NCI-H1048 (cell line): Measurements from ENCODE around the gene PTGER2.

Experiments
- DNase-seq: peaks from one replicate; lab custom pipeline; 2025; lab: John Stamatoyannopoulos, UW

The PTGER2 gene

DNA sequence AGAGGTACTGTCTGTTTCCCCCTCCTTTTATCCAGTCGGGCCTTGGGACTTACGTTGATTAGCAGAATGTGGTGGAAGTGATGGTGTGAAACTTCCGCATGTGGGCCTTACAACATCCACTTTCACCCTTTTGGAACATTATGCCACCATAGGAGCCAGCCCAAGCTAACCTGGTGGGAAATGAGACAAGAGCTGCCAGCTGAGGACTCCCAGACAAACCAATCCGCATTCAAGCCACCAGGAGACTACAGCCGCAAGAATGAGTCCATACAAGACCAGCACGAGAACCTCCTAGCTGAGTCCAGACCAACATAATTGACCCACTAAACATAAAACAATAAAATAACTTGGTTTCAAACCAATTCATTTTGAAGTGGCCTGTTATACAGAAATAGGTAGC is 9.1 kb upstream of the PTGER2 start:
- DNase-seq: no peak

DNA sequence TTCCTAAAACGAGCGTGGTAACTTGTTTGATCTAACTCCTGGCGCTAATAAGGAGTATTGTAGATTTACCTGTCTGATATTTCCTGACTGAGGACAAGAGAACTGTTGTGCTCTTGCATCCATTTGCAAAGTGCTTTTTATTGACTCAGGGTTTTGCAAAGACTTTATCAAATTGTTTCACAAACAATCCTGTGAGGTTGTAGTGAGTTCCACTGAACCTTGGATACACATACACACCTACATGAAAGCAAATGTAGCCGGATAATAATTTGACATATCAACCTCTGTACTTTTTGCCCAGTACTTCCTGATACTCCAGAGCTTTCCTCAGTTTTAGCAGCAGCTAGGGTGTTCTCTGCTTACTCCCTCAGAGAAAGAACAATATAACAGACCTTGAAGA is 6.7 kb upstream of the PTGER2 start:
- no peak for DNase-seq

DNA sequence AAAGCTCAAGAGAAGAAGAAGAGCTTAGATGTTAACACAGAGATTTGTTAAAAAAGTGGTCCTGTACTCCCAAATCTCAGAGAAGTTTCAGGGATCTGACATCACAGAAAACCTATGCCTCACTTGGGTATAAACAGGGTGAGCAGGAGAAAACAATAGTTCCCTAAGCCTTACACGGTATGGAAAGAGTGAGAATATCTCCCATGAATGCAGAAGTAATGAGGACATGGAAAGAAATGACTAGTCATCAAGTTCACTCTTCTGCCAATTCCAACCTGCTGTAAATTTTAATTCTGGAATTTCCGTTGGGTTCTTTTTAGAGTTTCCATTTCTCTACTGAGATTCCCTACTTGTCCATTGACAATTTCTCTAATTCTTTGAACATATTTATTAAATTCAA is 6.2 kb upstream of the PTGER2 start:
- no peak for DNase-seq

DNA sequence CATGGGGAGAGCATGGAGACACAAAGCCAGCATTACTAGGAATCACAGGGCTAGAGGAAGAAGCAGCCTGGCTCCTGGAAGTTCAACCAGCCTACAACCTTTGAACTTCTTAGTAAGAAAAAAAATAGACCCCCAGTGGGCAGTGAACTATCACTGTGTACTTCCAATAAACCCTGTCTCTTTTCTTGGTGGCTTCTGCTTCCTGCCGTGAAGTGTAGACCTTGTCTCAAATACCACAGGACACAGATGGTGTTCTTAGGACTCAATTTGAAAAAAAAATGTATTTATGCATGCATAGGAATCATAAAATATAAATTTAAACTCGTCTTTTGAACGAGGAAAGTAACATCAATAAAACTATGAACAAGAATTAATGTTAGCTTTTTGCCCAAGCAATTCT is 3.6 kb upstream of the PTGER2 start:
- DNase-seq: no peak

DNA sequence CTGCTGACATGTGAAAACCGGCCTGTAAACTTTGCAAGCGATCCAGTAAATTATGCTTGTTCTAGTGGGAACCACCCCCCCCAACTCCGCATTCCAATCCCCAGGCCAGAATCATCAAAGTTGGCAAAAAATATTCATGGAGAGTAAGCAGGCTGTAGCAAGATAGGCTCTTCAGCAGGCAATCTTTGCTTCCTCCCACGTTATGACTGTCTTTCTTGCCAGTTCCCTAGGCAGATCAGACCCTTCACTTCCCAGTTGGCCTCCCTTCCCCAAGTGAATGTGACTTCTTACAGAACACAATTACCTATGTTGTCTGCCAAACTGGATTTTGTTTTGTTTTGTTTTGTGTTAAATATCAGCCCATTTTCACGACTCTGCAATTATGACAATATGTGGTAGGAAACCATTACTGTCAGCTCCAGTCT is 1.2 kb upstream of the PTGER2 start:
- DNase-seq: no peak

DNA sequence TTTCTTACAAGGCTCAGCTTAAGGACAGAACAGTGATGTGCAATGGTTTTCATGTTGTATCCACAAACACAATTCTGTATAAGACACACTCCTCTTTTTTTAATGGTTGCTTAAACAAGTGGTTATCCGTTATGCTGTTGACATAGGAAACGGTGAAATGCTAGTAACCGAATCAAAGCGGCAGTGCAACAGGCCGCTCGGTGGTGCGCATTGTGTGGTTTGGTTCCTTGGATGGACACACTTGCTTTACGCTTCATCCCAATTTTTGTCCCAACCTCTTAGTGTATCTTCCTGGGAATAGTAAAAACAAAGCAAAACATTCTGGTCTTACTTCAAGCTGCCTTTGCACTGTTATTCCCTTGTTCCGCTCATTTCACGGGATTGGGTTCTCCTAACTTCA is 650 bp upstream of the PTGER2 start:
- no peak for DNase-seq

DNA sequence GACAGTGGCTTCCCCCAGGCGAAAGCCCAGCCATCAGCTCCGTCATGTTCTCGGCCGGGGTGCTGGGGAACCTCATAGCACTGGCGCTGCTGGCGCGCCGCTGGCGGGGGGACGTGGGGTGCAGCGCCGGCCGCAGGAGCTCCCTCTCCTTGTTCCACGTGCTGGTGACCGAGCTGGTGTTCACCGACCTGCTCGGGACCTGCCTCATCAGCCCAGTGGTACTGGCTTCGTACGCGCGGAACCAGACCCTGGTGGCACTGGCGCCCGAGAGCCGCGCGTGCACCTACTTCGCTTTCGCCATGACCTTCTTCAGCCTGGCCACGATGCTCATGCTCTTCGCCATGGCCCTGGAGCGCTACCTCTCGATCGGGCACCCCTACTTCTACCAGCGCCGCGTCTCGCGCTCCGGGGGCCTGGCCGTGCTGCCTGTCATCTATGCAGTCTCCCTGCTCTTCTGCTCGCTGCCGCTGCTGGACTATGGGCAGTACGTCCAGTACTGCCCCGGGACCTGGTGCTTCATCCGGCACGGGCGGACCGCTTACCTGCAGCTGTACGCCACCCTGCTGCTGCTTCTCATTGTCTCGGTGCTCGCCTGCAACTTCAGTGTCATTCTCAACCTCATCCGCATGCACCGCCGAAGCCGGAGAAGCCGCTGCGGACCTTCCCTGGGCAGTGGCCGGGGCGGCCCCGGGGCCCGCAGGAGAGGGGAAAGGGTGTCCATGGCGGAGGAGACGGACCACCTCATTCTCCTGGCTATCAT is 663 bp downstream of the PTGER2 start:
- no peak for DNase-seq

DNA sequence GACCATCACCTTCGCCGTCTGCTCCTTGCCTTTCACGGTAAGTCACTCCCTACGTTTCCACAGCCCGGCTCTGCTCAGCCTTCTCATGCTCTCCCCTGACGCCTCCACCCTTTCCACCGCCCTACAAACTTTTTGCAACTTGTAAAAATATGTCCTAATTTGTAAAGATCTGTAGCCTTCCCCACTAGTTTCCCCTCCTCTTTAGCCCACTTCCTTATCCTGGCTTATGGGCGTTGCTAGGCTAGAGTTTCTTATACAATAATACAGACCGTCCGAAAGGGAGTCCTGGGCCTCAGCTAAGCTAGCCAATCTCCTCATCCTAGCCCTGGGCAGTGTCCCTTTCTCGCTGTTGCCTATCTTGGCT is 1.2 kb downstream of the PTGER2 start:
- DNase-seq: no peak

DNA sequence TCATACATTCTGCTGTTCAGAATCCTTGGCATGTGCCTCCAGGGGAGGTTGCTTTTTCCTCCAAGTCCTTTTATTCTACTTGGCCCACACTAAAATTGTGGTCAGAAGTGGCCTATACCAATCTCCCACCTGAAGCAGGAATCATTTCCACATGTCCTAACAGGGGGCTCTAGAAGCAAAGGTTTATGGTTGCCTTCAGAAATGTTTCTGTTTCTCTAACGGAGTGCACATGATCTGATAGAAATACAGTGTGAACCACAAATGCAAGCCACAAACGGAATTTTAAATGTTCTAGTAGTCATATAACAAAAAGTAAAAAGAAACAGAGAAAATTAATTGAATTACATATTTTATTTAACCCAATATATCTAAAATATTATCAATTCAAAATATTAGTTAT is 4.0 kb downstream of the PTGER2 start:
- no peak for DNase-seq

DNA sequence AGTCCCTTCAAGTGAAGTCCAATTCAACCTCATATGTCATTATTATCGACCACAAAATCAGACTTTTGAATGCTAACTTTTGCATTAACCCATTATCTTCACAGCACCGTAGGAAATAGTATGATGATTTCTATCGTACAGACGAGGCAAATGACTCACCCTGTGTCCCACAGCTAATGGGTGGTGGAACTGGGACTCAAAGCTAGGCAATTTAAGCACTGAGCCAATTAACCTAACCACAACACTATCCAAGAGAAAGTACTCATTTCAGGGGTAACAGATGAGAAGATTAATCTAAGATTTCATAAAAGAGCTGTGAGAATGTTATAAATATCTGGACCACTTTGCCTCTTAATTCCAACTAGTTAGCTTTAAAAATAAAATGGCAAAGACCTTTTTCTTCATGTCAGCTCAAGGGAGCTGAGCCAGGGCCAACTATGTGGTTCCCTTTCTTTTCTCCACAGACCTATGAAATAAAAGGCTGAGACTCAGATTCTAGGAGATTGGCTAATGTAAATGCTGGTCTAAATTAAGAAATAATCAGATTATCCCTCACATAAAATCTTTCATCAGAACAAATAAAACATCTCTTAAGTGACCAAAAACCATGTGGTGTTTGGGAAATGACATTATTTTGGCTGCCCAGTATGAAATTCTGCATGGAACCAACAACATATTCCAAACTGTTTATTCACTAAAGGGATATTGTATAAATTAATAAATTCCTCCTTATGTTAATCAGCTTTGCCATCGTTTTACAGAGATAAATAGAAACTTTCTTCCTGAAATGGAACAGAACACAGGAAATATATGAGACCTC is 4.9 kb downstream of the PTGER2 start:
- no peak for DNase-seq

DNA sequence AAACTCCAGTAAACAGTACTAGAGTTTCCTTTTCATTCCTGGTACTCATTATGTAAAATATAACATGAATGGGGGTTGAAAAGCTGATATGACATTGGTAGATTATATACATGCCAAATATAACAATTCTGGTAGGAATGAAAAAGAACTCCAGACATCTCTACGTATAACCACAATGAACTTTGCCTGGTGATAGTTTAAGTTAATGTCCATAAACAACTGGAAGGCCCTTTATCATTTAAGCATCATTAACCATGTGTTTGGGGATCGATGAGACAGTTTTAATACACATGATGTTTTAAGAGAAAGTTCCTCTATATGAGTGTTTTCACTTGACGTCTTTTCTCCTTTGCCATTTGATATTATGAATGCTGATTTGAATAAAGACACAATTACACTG is 5.8 kb downstream of the PTGER2 start:
- DNase-seq: no peak

DNA sequence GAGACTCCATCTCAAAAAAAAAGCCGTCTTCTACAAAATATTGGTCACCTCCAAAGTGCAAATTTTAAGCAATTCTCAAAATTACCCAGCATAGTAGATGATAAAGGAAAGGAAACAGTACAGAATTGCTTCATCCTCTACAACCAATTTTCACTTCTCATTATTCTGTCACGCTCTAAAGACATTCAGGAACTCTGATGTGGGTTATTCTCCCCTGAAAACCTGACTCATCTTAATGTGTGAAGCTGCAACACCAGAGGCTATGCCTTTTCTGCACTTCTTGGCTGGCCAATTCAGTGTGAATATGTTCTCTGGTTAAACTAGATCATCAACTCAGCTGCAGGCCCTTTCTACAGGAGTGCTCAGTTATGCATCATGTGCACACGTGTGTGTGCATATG is 11.0 kb downstream of the PTGER2 start:
- DNase-seq: no peak

DNA sequence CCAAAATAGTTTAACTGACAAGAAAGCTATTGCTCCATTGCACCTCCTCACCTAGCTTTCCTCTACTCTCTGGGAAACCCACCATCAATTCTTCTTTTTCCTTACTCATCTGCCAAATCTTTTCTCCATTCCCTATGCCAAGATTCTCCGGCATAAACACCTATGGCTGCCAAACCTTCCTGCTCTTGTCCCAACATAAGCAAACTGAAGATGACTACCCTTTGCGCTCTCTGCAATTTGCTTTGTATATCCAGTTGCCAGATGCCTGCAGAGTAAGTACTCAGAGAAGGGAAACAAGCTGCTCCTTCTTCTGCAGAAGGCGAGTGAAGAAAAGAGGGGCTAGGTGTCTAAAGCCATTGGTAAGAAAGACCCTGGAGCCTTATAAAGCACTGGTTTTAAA is 11.5 kb downstream of the PTGER2 start:
- no peak for DNase-seq

DNA sequence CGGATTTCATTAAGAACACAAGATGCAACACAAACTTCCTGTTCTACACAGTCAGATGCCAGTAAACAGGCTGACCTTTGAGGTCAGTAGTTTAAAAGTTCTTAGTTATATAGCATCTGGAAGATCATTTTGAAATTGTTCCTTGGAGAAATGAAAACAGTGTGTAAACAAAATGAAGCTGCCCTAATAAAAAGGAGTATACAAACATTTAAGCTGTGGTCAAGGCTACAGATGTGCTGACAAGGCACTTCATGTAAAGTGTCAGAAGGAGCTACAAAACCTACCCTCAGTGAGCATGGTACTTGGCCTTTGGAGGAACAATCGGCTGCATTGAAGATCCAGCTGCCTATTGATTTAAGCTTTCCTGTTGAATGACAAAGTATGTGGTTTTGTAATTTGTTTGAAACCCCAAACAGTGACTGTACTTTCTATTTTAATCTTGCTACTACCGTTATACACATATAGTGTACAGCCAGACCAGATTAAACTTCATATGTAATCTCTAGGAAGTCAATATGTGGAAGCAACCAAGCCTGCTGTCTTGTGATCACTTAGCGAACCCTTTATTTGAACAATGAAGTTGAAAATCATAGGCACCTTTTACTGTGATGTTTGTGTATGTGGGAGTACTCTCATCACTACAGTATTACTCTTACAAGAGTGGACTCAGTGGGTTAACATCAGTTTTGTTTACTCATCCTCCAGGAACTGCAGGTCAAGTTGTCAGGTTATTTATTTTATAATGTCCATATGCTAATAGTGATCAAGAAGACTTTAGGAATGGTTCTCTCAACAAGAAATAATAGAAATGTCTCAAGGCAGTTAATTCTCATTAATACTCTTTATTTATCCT is 13.5 kb downstream of the PTGER2 start:
- DNase-seq: no peak

DNA sequence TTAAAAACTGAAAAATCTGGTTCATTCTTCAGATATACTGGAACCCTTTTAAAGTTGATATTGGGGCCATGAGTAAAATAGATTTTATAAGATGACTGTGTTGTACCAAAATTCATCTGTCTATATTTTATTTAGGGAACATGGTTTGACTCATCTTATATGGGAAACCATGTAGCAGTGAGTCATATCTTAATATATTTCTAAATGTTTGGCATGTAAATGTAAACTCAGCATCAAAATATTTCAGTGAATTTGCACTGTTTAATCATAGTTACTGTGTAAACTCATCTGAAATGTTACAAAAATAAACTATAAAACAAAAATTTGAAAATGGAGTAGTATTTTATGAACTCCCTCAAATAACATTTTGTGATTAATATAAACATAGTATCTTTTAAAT is 14.2 kb downstream of the PTGER2 start:
- no peak for DNase-seq

DNA sequence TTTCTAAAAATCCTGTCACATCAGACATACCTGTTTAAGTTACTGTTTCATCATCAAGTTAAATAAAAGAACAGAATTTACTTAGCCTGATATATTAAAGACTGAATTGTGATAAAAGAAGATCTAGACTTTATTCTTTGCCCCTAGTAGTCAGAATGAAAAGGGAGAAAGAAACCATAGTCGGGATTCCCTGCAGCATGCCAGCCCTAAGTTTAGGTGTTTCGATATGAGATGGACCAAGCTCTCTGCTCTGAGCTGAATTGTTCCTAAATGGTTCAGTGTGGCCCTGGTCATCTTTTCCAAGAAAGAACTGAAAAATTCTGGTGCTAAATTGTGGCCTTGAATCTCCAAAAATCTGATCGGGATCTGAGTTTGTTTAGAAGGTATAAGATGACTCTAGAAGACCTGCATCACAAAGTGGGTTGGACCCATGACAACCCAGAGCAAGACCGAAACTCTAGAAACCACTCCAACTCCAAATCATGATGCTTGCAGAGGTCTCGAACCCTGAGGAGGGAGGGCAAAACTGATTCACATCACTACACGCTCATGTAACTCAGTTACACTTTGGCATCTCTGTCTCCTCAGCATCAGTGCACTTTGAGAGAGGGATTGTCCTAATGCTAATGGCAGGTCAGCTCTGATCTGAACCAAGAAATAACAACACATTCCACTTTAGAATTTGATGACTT is 15.7 kb downstream of the PTGER2 start:
- DNase-seq: no peak

DNA sequence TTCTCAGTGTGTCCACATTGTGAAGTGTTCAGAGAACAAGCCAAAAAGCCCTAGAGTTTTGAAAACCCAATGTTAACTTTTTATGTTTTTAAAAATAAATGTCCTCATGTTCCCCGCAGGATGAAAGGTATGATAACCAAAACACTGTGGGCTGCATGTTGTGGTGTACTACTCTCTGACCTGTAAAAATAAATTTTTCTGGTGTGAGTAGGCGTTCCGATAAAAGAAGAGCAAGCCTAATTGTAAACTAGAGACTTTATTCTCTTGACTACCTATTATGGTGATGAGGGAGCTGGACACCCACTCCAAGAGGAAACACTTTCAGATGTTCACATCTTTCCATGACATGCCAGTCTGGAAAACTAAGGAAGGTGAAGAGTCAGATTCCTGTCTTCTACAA is 18.2 kb downstream of the PTGER2 start:
- DNase-seq: no peak

DNA sequence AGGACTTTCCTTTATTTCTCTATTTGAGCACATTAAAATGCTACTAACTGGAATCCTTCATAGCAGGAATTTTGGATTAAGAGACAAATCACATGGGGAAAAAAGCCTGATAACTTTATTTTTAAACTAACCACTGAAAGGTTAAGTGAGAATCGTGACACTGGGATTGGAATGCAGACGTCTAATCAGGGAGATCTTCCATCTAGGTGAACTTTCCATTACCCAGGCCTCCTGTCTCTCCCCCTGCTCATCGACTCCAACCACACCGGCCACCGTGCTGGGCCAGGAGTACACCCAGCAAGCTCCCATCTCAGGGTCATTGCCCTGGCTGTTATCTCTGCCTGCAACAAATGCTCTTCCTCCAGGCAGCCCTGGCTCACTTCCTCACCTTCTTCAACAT is 19.0 kb downstream of the PTGER2 start:
- DNase-seq: no peak

DNA sequence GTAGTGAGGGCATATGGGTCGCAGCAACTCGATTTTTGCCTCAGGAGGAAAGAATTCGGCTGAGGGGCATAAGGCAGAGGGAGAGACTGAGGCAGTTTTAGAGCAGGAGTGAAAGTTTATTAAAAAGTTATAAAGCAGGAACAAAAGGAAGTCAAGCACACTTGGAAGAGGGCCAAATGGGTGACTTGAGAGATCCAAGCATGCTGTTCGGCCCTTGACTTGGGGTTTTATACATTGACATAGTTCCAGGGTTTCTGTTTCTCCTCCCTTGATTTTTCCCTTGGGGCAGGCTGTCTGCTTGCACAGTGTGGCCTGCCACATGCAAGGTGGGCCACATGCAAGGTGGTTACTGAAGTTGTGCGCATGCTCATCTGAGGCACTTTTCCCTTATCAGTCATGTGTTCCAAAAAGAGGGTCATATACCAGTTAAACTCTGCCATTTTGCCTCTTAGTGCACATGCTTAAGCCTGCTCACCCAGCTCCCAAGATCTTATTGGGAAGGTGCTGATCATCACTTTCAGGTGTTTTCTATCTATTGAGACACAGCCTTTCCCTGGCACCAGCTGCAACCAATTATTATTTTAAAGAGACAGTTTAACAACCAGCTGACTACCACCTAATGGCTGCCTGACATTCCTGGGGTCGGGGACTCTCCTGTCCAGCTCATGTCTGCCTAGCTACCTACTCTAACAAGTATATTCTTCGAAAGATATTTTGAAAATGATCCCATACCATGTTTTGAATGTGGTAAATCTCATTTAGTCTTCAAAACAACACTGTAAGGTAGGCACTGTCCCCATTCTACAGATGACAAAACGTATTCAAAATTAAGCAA is 19.9 kb downstream of the PTGER2 start:
- DNase-seq: no peak

DNA sequence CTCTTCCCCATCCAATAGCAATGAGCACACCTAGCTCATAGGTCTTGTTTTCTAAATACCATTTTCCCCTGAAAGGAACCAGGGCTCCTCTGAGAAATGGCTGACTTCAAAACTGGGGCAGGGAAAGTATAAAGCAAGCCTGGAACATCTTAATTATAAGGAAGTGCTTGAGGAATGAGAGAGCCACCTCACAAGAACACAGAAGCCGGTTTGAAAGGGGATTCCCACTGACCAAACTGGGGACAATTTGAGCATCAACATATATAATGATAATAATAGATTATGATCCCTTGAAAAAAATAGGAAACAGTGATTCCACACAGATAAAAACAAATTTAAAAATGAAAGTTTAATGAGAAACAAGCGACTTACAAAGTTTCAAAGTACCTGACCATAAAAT is 22.1 kb downstream of the PTGER2 start:
- DNase-seq: no peak

DNA sequence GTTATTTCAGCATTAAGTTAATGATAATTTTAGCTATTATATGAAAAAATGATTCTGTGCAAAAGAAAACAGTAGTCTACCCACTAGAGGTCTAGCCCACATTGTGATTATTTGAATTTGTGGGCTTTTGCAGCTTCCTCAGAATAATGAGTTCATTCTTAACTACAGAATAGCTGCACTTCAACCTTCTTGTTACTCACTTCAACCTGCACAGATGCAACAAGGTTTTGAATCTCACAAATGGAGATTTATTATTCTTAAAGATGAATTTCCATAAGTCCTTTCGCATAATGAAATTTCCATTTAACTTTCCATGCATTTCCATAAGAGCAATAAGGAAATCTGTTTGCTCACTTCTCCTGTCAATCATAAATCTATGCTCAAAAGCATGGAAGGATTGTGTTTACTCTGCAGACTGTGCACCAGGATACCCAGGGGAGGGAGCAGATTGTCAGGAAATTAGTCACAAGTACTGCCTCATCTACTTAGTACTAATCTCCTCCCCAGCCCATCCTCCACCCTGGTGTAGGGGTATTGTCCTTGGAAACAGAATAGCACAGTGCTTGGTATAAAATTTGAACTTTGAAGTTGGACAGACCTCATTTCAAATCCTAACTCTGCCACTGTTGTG is 24.1 kb downstream of the PTGER2 start:
- DNase-seq: no peak
